HCT116 (cell line): Measurements from ENCODE around the gene HTR1E.

Source experiments
- JUND ChIP-seq: IDR thresholded peaks from 2 replicates; pipeline ENCODE4 v1.6.1; 2012
- POLR2A ChIP-seq: IDR thresholded peaks from 2 replicates; pipeline ENCODE4 v1.7.0; 2011; ENCODE audit warnings: borderline replicate concordance; ENCODE audit not compliant: insufficient read depth, insufficient read length; ENCODE audit errors: extremely low read depth
- POLR2AphosphoS5 ChIP-seq: IDR thresholded peaks from 2 replicates; pipeline ENCODE4 v1.6.1; 2011; ENCODE audit warnings: mild to moderate bottlenecking, low read depth, low read length, moderate library complexity
- SRF ChIP-seq: IDR thresholded peaks from 2 replicates; pipeline ENCODE4 v1.6.1; 2012; ENCODE audit warnings: low read depth
- ZFX ChIP-seq: fragments of 450-650 bp; IDR thresholded peaks from 2 replicates; pipeline ENCODE4 v1.6.1; 2017
- ZNF274 ChIP-seq: fragments of 200-500 bp; sonication (Bioruptor generic); IDR thresholded peaks from 2 replicates; pipeline ENCODE4 v1.6.1; 2014; ENCODE audit warnings: mild to moderate bottlenecking, low read depth, low read length, inconsistent platforms
- TF ChIP-seq, protein P1 (sequence below): IDR thresholded peaks from 2 replicates; pipeline ENCODE4 v1.6.1; 2012; ENCODE audit warnings: low read depth
- TF ChIP-seq, protein P2 (sequence below), 3 experiments: fragments of 200-600 bp in 1 of 3; sonication (generic) in 1 of 3; IDR thresholded peaks in 2 of 3; conservative IDR thresholded peaks in 1 of 3; 2 replicates each; pipeline ENCODE4 v1.5.1; 2012 to 2017; ENCODE audit warnings: low read depth in 2 of 3, low read length in 2 of 3, antibody characterized with exemption in 1 of 3, borderline replicate concordance in 1 of 3, control low read depth in 1 of 3, mild to moderate bottlenecking in 1 of 3, mixed read lengths in 1 of 3, mixed run types in 1 of 3, moderate library complexity in 1 of 3; ENCODE audit not compliant: insufficient read depth in 1 of 3

DNA sequence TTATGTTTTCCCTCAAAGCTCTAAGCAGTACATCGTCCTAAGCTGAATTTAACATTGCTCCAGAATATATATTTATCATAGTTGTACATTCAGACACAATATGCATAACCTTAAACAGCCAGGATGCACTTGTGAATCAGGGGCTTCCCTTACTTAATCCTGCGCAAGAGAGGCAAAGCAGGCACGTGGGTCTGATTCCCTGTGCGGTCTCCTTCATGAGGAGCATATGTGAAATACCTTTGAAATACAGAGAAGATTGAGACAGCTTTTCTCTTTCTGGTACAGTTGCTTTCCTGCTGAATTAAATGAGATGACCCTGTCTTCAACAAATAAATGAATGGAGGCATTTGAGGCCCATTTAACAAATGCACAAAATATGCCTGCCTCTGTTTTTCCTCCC lies 1.5 kb downstream of the HTR1E start:
- TF ChIP-seq POLR2A (no peak), ZFX (no peak), SRF (no peak), JUND (no peak), POLR2AphosphoS5 (no peak), ZNF274 (no peak)
- TF ChIP-seq, protein P1, sequence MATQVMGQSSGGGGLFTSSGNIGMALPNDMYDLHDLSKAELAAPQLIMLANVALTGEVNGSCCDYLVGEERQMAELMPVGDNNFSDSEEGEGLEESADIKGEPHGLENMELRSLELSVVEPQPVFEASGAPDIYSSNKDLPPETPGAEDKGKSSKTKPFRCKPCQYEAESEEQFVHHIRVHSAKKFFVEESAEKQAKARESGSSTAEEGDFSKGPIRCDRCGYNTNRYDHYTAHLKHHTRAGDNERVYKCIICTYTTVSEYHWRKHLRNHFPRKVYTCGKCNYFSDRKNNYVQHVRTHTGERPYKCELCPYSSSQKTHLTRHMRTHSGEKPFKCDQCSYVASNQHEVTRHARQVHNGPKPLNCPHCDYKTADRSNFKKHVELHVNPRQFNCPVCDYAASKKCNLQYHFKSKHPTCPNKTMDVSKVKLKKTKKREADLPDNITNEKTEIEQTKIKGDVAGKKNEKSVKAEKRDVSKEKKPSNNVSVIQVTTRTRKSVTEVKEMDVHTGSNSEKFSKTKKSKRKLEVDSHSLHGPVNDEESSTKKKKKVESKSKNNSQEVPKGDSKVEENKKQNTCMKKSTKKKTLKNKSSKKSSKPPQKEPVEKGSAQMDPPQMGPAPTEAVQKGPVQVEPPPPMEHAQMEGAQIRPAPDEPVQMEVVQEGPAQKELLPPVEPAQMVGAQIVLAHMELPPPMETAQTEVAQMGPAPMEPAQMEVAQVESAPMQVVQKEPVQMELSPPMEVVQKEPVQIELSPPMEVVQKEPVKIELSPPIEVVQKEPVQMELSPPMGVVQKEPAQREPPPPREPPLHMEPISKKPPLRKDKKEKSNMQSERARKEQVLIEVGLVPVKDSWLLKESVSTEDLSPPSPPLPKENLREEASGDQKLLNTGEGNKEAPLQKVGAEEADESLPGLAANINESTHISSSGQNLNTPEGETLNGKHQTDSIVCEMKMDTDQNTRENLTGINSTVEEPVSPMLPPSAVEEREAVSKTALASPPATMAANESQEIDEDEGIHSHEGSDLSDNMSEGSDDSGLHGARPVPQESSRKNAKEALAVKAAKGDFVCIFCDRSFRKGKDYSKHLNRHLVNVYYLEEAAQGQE, result no peak
- TF ChIP-seq, protein P2, sequence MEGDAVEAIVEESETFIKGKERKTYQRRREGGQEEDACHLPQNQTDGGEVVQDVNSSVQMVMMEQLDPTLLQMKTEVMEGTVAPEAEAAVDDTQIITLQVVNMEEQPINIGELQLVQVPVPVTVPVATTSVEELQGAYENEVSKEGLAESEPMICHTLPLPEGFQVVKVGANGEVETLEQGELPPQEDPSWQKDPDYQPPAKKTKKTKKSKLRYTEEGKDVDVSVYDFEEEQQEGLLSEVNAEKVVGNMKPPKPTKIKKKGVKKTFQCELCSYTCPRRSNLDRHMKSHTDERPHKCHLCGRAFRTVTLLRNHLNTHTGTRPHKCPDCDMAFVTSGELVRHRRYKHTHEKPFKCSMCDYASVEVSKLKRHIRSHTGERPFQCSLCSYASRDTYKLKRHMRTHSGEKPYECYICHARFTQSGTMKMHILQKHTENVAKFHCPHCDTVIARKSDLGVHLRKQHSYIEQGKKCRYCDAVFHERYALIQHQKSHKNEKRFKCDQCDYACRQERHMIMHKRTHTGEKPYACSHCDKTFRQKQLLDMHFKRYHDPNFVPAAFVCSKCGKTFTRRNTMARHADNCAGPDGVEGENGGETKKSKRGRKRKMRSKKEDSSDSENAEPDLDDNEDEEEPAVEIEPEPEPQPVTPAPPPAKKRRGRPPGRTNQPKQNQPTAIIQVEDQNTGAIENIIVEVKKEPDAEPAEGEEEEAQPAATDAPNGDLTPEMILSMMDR (IDR thresholded peaks at IDR 0.05 in 2 of 3, conservative IDR thresholded peaks at IDR 0.05 in 1 of 3; ENCODE audit: borderline replicate concordance in 1 of 3, insufficient read depth in 1 of 3, low read depth in 2 of 3, low read length in 2 of 3), result no peak
